NT2/D1 (cell line): Measurements from ENCODE around the gene FAM216B.

ENCODE experiments used
- SUZ12 ChIP-seq: IDR thresholded peaks from 2 replicates; pipeline ENCODE4 v1.6.1; 2011; ENCODE audit not compliant: insufficient read length, insufficient read depth; ENCODE audit errors: extremely low read depth
- YY1 ChIP-seq: IDR thresholded peaks from 2 replicates; pipeline ENCODE4 v1.6.1; 2011; ENCODE audit not compliant: insufficient read length, insufficient read depth
- ZNF274 ChIP-seq: IDR thresholded peaks from 2 replicates; pipeline ENCODE4 v1.6.1; 2011; ENCODE audit warnings: mild to moderate bottlenecking, low read depth, low read length

DNA sequence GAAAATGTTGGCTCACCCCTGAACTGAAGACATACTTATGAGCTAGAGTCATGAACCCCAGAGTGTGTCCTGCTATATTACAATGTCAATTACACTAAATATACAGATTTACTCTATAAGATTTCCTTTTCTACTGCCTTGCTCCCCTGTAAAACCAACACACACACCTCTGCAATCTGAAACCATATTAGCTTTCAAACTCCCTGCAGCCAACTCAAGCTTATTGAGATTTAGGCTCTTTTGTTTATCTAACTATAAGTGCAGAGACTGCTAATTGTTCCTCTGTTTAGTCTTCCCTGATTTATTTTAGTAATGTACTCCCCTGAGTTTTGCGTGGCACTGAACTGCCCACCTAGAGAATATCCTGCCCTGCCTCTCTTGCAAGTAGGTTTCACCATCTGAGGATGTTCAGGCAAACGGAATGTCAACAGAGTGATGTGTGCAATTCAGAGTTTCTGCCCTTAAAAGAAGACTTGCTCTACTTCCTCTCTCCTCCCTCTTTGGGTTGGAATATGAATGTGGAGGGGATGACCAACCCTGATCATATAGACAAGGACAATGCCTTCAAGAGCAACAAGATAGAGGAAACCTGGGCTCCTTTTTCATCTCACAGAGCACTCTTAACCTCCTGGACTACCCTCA lies 22.3 kb downstream of the FAM216B start:
- TF ChIP-seq YY1 (no peak), ZNF274 (no peak), SUZ12 (no peak)
